HepG2 (cell line): ENCODE measurements around the gene ZNF284. TPM values are rescaled to one million over a fixed set of nuclear protein-coding genes. Genes with fewer than 3 reads are reported as not detected.

ENCODE experiments used
- DMAP1 ChIP-seq: IDR thresholded peaks from 2 replicates; pipeline ENCODE4 v1.6.1; 2016
- ELF3 ChIP-seq: IDR thresholded peaks from 2 replicates; pipeline ENCODE4 v1.6.1; 2016; ENCODE audit warnings: missing genetic modification reagents, missing compliant biosample characterization
- FOXA3 ChIP-seq: IDR thresholded peaks from 2 replicates; pipeline ENCODE4 v1.6.1; 2016; ENCODE audit warnings: missing genetic modification reagents, missing compliant biosample characterization
- HMGA1 ChIP-seq: sonication (generic); formaldehyde crosslinking; conservative IDR thresholded peaks from 2 replicates; pipeline ENCODE4 v1.4.0; 2020; ENCODE audit warnings: missing genetic modification reagents
- MAFG ChIP-seq: sonication (generic); formaldehyde crosslinking; IDR thresholded peaks from 2 replicates; pipeline ENCODE4 v1.5.1; 2020; ENCODE audit warnings: mild to moderate bottlenecking, missing genetic modification reagents
- MBNL3 ChIP-seq: fragments of 250-450 bp; sonication (Bioruptor Pico); conservative IDR thresholded peaks from 2 replicates; pipeline ENCODE4 v1.8.0; 2022; ENCODE audit warnings: mild to moderate bottlenecking, inconsistent platforms
- SALL2 ChIP-seq: sonication (generic); formaldehyde crosslinking; IDR thresholded peaks from 2 replicates; pipeline ENCODE4 v1.8.1; 2023; ENCODE audit warnings: mild to moderate bottlenecking, missing genetic modification reagents, inconsistent platforms
- SMARCC2 ChIP-seq: fragments of 450-650 bp; IDR thresholded peaks from 2 replicates; pipeline ENCODE4 v1.6.1; 2017; ENCODE audit warnings: antibody characterized with exemption, mild to moderate bottlenecking
- TOE1 ChIP-seq: sonication (generic); formaldehyde crosslinking; IDR thresholded peaks from 2 replicates; pipeline ENCODE4 v1.4.0; 2020; ENCODE audit warnings: mild to moderate bottlenecking, missing genetic modification reagents
- ZBED4 ChIP-seq: sonication (generic); formaldehyde crosslinking; IDR thresholded peaks from 2 replicates; pipeline ENCODE4 v1.4.0; 2020; ENCODE audit warnings: missing genetic modification reagents, borderline replicate concordance
- ZBTB1 ChIP-seq: sonication (generic); formaldehyde crosslinking; IDR thresholded peaks from 2 replicates; pipeline ENCODE4 v1.4.0; 2020; ENCODE audit warnings: missing genetic modification reagents, borderline replicate concordance
- ZNF317 ChIP-seq: sonication (generic); formaldehyde crosslinking; IDR thresholded peaks from 2 replicates; pipeline ENCODE4 v1.5.0; 2020; ENCODE audit warnings: mild to moderate bottlenecking, missing genetic modification reagents
- ZNF33B ChIP-seq: sonication (generic); formaldehyde crosslinking; IDR thresholded peaks from 2 replicates; pipeline ENCODE4 v1.5.1; 2020; ENCODE audit warnings: mild to moderate bottlenecking, missing genetic modification reagents
- ZNF510 ChIP-seq: sonication (generic); formaldehyde crosslinking; IDR thresholded peaks from 2 replicates; pipeline ENCODE4 v1.4.0; 2020; ENCODE audit warnings: low read depth, mild to moderate bottlenecking, missing genetic modification reagents
- ZNF572 ChIP-seq: sonication (generic); formaldehyde crosslinking; IDR thresholded peaks from 2 replicates; pipeline ENCODE4 v1.5.1; 2020; ENCODE audit warnings: mild to moderate bottlenecking, missing genetic modification reagents
- ZNF781 ChIP-seq: sonication (generic); formaldehyde crosslinking; IDR thresholded peaks from 2 replicates; pipeline ENCODE4 v1.5.1; 2020; ENCODE audit warnings: borderline replicate concordance, mild to moderate bottlenecking, missing genetic modification reagents; ENCODE audit errors: not compliant biosample characterization
- ZNF83 ChIP-seq: sonication (generic); formaldehyde crosslinking; IDR thresholded peaks from 2 replicates; pipeline ENCODE4 v1.4.0; 2020; ENCODE audit warnings: missing genetic modification reagents, mild to moderate bottlenecking, borderline replicate concordance
- polyA plus RNA-seq, 8 experiments: library from polyadenylated mRNA; depleted of rRNA in 3 of 8; stranded (reverse) in 7 of 8; unstranded in 1 of 8; fragments of >200 nt; fragmentation: Illumina TruSeq in 4 of 8; extraction: Trizol in 4 of 8; gene quantifications; 2 replicates each; pipeline versions ENCODE4 v1.2.1 to v1.2.3, GENCODE V29; 2011 to 2016; ENCODE audit warnings: low read depth in 4 of 8, missing spikeins in 1 of 8, mixed read lengths in 1 of 8; ENCODE audit not compliant: insufficient read depth in 1 of 8
- total RNA-seq, 5 experiments: library from RNA; depleted of rRNA; stranded (reverse); fragments of >200 nt; fragmentation: Illumina TruSeq; extraction: Trizol; gene quantifications; 2 replicates each; pipeline ENCODE4 v1.2.3, GENCODE V29; 2016; ENCODE audit warnings: low read depth in 1 of 5
- TF ChIP-seq, protein P1 (sequence below): sonication (generic); formaldehyde crosslinking; conservative IDR thresholded peaks from 2 replicates; pipeline ENCODE4 v1.5.0; 2020; ENCODE audit warnings: missing genetic modification reagents
- TF ChIP-seq, protein P2 (sequence below): sonication (generic); formaldehyde crosslinking; IDR thresholded peaks from 2 replicates; pipeline ENCODE4 v1.4.0; 2020; ENCODE audit warnings: mild to moderate bottlenecking, missing genetic modification reagents, borderline replicate concordance

Gene ZNF284
- total and polyA plus RNA-seq, 2 of the 13 experiments (the other 11 are each of a cell fraction or from before 2014, with no cell fraction given) = 1.2 to 2.3 TPM

DNA sequence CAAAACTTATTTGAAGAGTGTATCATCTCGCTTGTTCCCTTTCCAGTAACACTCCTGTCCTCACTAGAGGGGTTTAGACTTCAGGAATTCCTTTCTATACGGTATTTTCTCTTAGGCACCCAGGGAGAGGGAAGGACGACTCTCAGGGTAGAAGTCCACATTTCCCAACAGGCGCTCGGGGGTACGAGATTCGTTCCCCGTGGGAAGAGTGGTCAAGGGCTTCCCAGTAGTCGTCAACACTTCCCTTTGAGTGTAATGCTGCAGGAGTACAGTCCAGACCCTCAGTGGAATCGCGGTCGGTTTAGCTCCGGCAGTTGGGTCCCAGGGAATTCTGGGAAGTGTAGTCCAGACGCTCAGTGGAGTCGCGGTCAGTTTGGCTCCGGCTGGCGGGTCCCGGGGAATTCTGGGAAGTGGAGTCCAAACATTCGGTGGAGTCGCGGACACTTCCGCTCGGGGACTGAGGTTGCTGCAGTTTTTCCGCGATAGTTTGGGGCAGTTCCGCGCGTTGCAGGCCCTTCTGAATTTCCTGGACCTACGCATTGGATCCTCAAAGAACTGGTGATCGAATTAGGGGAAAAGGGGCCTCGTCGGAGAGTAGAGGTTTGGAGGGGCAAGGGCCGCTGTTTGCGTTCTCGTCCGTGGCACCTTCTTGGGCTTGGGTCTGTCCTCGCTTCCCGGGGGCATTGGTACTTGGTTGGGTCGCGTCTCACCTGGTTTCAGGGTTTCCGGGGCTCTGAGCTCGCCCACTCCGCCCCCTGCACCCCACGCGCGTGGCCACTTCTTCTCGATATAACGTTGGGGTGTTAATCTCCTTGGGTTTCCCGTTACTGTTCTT, 22.2 kb downstream of the ZNF284 start, which contains the start of gene ZNF224 (continued):
- TF ChIP-seq ZBTB1 (CRISPR knock-in tag) (no peak), FOXA3 (CRISPR knock-in tag) (peak; percentile 45), MBNL3 (CRISPR knock-in tag) (no peak), TOE1 (CRISPR knock-in tag) (no peak), ZNF317 (CRISPR knock-in tag) (peak; percentile 63), ZNF510 (CRISPR knock-in tag) (no peak), ELF3 (CRISPR knock-in tag) (peak; percentile 73), SMARCC2 (no peak), HMGA1 (CRISPR knock-in tag) (no peak), ZBED4 (no peak), ZNF572 (CRISPR knock-in tag) (no peak), SALL2 (CRISPR knock-in tag) (no peak), DMAP1 (peak; percentile 38; the same call in 1 of the 2 replicates), MAFG (no peak), ZNF33B (CRISPR knock-in tag) (0 out of 2 replicates have a peak, but pooled peaks have one; percentile 61), ZNF83 (no peak), ZNF781 (CRISPR knock-in tag) (peak; percentile 38)
- TF ChIP-seq, protein P1, sequence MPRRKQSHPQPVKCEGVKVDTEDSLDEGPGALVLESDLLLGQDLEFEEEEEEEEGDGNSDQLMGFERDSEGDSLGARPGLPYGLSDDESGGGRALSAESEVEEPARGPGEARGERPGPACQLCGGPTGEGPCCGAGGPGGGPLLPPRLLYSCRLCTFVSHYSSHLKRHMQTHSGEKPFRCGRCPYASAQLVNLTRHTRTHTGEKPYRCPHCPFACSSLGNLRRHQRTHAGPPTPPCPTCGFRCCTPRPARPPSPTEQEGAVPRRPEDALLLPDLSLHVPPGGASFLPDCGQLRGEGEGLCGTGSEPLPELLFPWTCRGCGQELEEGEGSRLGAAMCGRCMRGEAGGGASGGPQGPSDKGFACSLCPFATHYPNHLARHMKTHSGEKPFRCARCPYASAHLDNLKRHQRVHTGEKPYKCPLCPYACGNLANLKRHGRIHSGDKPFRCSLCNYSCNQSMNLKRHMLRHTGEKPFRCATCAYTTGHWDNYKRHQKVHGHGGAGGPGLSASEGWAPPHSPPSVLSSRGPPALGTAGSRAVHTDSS (CRISPR knock-in tag) = no peak
- TF ChIP-seq, protein P2, sequence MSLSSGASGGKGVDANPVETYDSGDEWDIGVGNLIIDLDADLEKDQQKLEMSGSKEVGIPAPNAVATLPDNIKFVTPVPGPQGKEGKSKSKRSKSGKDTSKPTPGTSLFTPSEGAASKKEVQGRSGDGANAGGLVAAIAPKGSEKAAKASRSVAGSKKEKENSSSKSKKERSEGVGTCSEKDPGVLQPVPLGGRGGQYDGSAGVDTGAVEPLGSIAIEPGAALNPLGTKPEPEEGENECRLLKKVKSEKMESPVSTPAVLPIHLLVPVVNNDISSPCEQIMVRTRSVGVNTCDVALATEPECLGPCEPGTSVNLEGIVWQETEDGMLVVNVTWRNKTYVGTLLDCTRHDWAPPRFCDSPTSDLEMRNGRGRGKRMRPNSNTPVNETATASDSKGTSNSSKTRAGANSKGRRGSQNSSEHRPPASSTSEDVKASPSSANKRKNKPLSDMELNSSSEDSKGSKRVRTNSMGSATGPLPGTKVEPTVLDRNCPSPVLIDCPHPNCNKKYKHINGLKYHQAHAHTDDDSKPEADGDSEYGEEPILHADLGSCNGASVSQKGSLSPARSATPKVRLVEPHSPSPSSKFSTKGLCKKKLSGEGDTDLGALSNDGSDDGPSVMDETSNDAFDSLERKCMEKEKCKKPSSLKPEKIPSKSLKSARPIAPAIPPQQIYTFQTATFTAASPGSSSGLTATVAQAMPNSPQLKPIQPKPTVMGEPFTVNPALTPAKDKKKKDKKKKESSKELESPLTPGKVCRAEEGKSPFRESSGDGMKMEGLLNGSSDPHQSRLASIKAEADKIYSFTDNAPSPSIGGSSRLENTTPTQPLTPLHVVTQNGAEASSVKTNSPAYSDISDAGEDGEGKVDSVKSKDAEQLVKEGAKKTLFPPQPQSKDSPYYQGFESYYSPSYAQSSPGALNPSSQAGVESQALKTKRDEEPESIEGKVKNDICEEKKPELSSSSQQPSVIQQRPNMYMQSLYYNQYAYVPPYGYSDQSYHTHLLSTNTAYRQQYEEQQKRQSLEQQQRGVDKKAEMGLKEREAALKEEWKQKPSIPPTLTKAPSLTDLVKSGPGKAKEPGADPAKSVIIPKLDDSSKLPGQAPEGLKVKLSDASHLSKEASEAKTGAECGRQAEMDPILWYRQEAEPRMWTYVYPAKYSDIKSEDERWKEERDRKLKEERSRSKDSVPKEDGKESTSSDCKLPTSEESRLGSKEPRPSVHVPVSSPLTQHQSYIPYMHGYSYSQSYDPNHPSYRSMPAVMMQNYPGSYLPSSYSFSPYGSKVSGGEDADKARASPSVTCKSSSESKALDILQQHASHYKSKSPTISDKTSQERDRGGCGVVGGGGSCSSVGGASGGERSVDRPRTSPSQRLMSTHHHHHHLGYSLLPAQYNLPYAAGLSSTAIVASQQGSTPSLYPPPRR (CRISPR knock-in tag) = no peak
